ENCODE data around the gene FAT2.

Gene FAT2

GRCh38 chr5:151553130-151553670, 37.9 kb downstream of the FAT2 start:
- DNase-seq (ENCODE audit: low spot score), result no peak

GRCh38 chr5:151551985-151552384, 39.1 kb downstream of the FAT2 start:
- no peak for DNase-seq (ENCODE audit: low spot score)

GRCh38 chr5:151550146-151550545, 41.0 kb downstream of the FAT2 start:
- DNase-seq (ENCODE audit: low spot score), result no peak

GRCh38 chr5:151549713-151550112, 41.4 kb downstream of the FAT2 start:
- DNase-seq (ENCODE audit: low spot score), result no peak

- no peak for DNase-seq (ENCODE audit: low spot score)
These were observed 43.8 kb downstream of the FAT2 start for GRCh38 chr5:151547364-151547763.

- no peak for DNase-seq (ENCODE audit: low spot score)
These were observed 49.6 kb downstream of the FAT2 start for GRCh38 chr5:151541571-151541970.

All from D341Med (cell line).